ENCODE measurements around the gene KCNA5.

GRCh38 chr12:5050542-5050941, 6.9 kb downstream of the KCNA5 start:
- TF ChIP-seq CTCF (IDR thresholded peaks at IDR 0.05): no peak
- TF ChIP-seq POLR2A (IDR thresholded peaks at IDR 0.05): no peak

Data from heart left ventricle (tissue), 13 donors.